ENCODE results near the gene RAB5IF.
"Not testable (repeated sequence)": the region's sequence is repeated elsewhere in the genome, so short reads cannot be mapped to it uniquely, and the experiment has no call there.

RAB5IF gene

DNA sequence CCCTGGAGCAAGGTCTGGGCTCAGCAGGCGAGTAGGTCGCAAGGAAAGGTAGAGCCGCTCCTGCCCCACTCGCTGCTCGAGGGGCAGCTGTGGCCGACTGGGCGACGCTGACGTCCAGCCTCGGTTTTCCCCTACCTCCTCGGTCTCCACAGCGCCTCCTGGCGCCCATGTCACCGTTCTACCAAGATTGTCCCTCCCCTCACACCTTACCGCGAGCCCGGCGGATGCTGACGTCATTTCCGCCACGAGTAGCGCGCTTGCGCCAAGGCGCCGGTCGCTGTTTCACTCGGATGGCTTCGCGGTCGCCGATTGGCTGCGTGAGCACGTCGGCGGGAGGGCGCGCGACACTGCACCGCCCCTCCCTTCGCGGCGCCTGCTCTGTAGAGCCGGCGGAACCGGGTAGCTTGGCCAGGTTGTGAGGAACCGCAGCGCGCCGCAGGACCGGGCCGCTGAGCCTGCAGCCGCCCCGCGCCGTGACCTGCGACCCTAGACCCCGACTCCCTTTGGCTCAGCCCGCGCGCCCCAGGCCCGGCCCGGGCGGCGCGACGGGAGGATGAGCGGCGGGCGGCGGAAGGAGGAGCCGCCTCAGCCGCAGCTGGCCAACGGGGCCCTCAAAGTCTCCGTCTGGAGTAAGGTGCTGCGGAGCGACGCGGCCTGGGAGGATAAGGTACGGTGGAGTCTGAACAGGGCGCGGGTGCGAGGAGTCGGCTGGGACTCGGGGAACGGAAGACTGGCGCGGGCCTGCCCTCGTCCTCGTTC, at the start of gene RAB5IF:
RAB5IF (plus strand) TSS at position 381 of the 759 bp plus-strand sequence; CDS start at position 554, 173 bp downstream.
- DNase-seq: peak; percentile 97

GRCh38 chr20:36562724-36563123, 42.9 kb upstream of the RAB5IF start:
- no peak for DNase-seq

- DNase-seq: no peak
Observed at GRCh38 chr20:36563374-36563773, 42.2 kb upstream of the RAB5IF start.

- DNase-seq: not testable (repeated sequence)
Observed at GRCh38 chr20:36564078-36564725, 41.4 kb upstream of the RAB5IF start.

DNA sequence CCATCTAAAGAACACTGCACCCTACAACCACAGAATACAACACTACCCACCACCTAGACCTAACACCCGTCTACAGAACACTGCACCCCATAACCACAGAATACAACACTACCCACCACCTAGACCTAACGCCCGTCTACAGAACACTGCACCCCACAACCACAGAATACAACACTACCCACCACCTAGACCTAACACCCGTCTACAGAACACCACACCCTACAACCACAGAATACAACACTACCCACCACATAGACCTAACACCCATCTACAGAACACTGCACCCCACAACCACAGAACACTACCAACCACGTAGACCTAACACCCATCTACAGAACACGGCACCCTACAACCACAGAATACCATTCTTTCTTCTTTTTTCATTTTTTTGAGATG, 40.9 kb upstream of the RAB5IF start:
- not testable (repeated sequence) for DNase-seq

DNA sequence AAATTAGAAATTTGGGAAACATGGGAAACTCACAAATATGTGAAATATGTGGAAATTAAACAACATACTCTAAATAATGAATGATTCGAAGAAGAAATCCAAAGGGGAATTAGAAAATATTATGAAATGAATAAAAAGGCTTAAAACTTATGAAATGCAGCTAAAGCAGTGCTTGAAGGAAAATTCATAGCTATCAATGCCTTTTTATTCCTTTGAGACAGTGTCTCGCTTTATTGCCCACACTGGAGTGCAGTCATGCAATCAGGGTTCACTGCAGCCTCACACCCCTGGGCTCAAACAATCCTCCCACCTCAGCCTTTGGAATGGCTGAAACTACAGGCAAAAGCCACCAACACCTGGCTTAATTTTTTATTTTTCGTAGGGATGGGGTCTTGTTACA, 40.1 kb upstream of the RAB5IF start:
- no peak for DNase-seq

DNA sequence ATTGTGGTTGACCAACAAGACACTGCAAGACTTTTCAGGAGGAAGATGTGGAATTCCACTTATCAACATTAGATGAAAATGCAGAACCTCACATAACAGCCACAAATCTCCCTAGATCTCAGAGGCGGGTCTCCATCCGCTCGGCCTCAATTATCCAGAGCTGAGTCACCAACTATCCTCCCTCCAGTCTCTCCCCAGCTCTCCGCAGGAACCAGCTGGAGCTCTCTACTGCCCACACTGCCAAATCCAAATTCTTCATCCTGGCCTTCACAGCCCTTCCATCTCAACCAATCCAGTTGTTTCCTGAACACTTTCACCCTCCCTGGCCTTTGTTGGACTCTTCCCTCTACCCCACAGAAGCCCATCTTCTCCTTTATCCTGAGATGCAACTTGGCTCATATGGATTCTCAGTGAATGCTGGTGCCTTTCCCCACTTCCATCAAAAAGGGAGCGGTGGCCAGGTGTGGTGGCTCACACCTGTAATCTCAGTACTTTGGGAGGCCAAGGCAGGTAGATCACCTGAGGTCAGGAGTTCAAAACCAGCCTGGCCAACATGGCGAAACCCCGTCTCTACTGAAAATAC, 35.6 kb upstream of the RAB5IF start:
- DNase-seq: peak; percentile 55

- no peak for DNase-seq
Observed at GRCh38 chr20:36571564-36572504, 33.7 kb upstream of the RAB5IF start.

GRCh38 chr20:36572701-36573102, 32.9 kb upstream of the RAB5IF start:
- DNase-seq: no peak

GRCh38 chr20:36573103-36573797, 32.3 kb upstream of the RAB5IF start, which contains the start of gene TGIF2:
Gene TGIF2, plus strand, starts transcription at chr20:36573597. Its CDS starts 5,178 bp downstream, at chr20:36578775.
- peak; percentile 61 for DNase-seq

DNA sequence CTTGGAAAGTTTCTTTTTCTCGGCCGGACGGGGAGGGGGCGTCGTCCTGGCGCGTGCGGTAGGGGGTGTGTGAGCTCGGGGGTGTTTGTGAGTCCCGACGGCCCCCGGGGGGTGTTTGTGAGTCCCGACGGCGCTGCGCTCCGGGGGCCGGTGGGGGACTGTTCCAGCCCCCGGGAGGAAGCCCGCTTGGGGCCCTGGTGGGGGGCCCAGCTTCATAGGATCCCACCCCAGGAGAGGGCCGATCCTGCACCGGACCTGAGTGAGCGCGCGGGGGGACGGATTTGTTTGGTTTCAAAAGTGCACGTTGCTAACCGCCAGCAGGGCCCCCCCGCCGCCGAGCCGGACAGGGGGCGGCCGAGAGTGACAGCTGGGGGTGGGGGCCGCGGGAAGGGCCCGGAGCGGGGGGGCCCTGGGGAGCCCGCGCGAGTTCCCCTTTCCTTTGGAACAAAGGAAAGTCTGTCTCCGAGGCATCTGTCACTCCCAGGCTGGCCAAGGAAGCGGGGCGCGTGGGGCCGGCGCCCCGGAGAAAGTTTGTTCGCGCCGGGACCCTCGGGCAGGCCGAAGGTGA, 31.7 kb upstream of the RAB5IF start:
- no peak for DNase-seq

DNA sequence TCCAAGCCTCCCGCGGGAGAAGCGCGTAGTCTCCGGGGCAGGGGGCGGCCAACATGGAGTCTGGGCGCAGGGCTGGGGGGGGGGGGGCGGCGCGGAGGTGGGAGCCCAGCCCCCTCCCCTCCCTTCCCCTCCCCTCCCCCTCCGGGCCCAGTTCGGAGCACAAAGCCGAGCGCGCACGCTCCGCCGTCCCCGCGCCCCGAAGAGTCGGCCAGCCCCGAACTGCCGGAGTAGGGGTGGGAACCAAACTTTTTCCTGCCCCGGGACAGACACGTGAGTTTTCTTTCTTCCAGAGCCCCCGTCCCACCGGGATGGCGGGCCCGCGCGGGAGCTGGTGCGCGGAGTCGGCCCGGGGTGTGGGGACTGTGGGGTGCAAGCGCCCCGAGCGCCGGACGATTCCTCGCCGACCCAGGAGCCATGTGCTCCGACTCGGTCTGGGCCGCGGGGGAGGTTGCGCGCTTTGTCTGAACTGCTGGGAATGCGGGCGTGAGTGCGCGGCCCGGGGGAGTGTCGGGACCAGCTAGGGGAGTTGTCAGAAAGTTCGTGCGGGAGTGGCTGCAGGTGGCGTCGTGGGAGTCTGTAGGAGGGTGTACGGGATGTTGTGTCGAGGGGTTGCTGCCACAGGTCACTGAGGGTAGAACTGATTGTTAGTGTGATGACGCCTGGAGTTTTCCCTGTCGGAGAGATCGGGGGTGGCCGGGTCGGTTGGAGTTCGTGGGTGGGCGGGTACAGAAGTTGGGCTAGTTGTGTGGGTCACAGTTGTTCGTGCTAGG, 31.0 kb upstream of the RAB5IF start:
- peak; percentile 21 for DNase-seq

- no peak for DNase-seq
Observed at GRCh38 chr20:36576081-36576445, 29.5 kb upstream of the RAB5IF start.

DNA sequence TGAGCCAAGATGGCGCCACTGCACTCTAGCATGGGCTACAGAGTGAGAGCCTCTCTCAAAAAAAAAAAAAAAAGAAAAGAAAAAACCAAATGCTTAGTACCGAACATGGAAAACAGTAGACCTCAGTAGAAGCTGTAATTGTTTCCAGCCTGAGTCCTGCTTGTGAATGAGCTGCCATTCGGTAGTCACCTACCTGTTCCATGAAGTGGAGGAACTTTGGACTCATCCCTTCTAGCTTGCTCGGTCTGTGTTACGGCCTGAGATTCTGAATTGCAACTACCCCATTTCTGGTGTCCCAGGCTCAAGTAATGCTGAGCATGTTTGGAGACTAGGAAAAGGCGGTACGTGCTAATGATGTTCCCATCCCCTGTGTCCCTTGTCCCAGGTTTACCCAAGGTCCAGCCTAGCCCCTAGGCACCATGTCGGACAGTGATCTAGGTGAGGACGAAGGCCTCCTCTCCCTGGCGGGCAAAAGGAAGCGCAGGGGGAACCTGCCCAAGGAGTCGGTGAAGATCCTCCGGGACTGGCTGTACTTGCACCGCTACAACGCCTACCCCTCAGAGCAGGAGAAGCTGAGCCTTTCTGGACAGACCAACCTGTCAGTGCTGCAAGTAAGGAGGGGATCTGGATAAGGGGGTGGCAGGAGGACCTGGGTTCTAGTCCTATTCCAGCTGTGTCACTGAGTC, 27.1 kb upstream of the RAB5IF start:
- DNase-seq: no peak

GRCh38 chr20:36579996-36580545, 25.5 kb upstream of the RAB5IF start:
- DNase-seq: peak; percentile 11

GRCh38 chr20:36582322-36582721, 23.3 kb upstream of the RAB5IF start:
- no peak for DNase-seq

- DNase-seq: no peak
Observed at GRCh38 chr20:36582821-36583220, 22.8 kb upstream of the RAB5IF start.

DNA sequence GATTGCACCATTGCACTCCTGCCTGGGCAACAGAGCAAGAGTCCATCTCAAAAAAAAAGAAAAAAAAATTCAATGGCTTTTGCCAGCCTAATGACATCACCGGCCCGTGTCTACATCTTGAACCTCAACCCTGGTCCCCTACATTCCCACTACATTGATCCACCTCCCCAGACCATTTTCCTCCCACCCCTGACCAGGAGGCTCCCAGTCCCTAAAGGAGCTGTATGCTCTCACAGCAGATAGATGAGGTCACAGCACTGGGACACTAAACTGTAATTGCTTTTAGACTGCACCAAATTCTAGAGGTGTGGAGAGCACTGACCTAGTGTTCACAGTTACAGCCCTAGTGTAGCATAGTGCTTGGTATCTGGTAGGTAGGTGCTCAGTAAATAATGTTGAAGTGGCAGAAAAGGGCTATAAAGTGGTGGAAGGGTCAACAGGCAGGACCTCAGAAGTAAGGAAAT, 21.5 kb upstream of the RAB5IF start:
- DNase-seq: no peak

DNA sequence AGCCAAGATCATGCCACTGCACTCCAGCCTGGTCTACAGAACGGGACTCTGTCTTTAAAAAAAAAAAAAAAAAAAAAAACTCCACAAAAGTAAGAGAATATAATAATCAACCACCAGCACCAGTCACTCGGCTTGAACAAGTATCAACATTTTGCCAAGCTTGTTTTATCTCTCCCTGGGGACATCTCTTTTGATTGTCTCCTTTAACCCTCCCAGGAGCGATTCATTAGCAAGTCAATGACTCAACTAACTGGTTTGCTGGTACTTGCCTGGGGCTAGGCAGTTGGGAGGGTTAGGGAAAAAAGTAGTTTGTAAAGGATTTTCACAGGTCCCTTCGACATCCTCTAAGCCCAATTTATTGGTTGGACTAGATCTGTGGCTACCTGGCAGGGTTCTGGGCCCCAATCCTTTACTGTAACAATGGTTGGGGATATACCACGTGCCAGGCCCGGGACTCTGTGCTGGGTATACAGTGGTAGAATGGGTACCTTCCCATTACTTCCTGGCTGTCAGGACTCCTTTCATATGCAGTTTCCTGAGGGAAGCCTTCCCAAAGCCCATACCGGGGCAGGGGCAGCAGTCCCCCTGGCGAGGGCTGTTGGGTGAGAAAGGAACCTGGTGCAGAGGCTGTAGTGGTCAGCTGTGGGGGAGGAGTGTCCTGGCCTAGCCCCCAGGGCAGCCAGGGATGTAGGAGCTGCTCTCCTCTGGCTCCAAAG, 20.0 kb upstream of the RAB5IF start:
- no peak for DNase-seq
